ENCODE data around the gene PHOX2A.

The PHOX2A gene

GRCh38 chr11:72249961-72250360, 6.0 kb upstream of the PHOX2A start:
- no peak for DNase-seq (ENCODE audit: low spot score)

DNA sequence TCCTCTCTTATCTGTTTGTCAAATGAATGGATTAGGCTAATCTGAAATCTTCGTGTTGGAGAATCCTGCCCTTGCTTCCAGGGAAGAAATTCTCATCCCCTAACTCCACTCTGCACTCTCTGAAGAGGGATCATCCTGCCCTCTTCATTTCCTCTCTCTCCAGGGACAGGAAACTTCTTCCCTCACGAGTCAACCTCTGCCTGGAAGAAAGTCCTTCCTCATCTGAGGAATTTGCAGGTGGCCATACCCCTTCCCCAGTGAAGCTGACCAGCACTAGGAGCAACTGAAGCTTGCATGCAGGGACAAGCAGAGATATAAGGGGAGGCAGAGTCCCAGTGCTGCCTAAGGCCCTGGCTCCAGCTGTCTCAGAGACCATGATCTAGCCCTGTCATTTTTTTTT, 3.6 kb upstream of the PHOX2A start:
- DNase-seq (ENCODE audit: low spot score): no peak

- DNase-seq (ENCODE audit: low spot score): no peak
Measured at GRCh38 chr11:72245263-72245816, 1.4 kb upstream of the PHOX2A start.

- no peak for DNase-seq (ENCODE audit: low spot score)
Measured at GRCh38 chr11:72244361-72245262, 636 bp upstream of the PHOX2A start.

DNA sequence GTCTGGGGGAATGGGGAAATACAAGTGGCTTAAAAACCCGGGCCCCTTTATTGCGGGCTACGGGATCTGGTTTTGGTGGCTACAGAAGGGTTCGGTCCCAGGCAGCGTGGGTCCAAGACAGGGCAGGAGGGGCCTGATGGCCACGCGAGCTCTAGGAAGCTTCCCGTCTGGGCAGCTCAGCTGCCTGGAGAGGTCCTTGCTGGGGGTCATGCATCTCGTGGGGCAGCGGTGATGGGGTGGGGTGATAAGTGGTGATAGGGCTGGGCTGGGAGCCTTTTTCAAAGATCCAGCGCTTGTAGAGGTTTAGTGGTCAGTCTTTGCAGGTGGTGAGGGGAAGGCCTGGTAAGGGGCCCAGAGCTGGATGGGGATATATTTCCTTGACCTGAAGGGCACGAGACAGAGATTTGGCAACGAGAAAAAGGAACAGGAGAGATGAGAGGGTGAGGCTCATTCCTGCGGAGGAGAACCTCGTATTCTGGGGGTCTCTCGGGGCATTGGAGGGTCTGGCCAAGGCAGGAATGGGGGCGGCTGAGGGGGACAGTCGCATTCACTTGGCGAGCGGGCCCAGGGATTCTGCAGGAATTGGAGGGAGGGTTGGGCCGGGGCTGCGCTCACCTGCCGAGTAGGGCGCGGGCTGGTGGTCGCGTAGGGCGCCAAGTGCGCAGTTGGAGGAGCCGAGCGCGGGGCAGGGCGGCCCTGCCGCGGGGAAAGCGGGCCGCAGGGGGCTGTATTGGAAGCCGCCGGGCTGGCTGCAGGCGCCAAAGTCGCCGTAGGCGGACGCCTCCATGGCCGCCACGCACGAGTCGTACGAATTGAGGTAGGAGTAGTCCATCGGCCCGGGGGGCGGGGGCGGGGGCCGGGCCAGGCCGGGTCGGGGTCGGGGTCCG, 560 bp downstream of the PHOX2A start:
- peak; percentile 33 for DNase-seq (ENCODE audit: low spot score)

DNA sequence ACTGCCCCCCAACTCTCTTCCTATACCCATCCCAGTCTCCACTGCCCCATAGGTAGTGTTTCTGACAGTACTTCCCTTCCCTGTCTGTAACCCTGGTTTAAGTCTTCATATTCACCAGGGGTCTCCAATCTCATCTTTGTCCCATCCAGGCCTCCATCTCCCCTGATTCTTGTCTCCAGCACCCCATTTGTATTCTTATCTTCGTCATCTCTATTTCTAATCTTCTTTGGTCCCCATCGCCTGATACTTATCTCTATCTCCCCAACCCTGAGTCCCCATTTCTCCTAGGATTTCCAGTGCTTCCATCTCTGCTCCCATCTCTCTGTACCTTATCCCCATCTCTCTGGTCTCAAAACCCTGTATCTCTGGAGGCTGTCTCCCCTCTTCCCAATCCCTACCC, 1.8 kb downstream of the PHOX2A start:
- no peak for DNase-seq (ENCODE audit: low spot score)

GRCh38 chr11:72241291-72241781, 2.6 kb downstream of the PHOX2A start:
- DNase-seq (ENCODE audit: low spot score): no peak

- DNase-seq (ENCODE audit: low spot score): no peak
Measured at GRCh38 chr11:72240461-72241290, 3.3 kb downstream of the PHOX2A start.

- DNase-seq (ENCODE audit: low spot score): no peak
Measured at GRCh38 chr11:72239849-72240460, 4.0 kb downstream of the PHOX2A start.

- no peak for DNase-seq (ENCODE audit: low spot score)
Measured at GRCh38 chr11:72239313-72239848, 4.6 kb downstream of the PHOX2A start.

GRCh38 chr11:72238492-72239312, 5.3 kb downstream of the PHOX2A start:
- no peak for DNase-seq (ENCODE audit: low spot score)

GRCh38 chr11:72238040-72238450, 5.9 kb downstream of the PHOX2A start:
- DNase-seq (ENCODE audit: low spot score): peak; percentile 75

- DNase-seq (ENCODE audit: low spot score): no peak
Measured at GRCh38 chr11:72237112-72237931, 6.7 kb downstream of the PHOX2A start.

DNA sequence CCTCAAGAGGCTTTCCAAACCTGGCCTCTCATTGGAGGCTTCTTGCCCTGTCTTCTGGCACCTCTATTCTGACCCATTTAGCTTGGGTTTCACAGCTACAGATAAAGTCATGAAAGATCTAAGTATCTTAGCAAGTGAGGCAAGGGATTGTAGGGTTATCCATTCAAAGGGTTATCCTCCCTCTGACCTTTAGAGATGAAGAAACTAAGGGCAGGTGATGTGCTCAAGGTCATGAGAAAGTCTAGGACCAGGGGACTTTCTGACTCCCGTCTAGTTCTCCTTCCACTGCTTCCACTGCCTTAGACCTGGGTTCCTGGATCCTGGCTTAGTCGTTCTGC, 7.2 kb downstream of the PHOX2A start:
- no peak for DNase-seq (ENCODE audit: low spot score)

DNA sequence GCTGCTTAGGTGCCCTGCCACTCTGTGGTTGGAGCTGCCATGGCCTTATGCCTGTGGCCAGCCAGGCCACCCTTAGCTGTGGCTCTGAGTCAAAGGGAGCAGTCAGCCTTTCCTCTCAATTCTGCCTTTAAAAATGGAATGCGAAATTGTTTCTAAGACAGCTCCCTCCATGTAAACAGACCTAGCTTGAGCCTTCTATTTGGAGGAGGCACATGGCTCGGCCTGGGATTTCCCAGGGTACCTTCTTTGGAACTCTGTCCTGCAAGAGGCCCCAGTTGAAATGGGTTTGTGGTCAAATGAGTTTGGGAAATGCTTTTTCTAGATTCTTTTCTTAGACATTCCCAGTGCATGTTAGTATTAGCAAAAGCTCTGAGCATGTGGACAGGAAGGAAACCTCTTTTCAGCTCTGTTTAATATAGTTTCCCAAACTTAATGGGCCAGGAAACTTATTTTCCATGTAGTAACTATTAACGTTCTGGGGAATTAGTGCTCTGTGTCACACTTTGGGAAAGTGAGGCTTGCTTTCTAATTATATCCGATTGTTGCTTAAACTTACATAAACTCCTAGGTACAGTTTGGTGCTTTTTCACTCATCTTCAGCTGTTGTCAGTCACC, 7.8 kb downstream of the PHOX2A start:
- DNase-seq (ENCODE audit: low spot score): no peak

GRCh38 chr11:72235351-72236057, 8.5 kb downstream of the PHOX2A start:
- no peak for DNase-seq (ENCODE audit: low spot score)

- no peak for DNase-seq (ENCODE audit: low spot score)
Measured at GRCh38 chr11:72234920-72235319, 9.1 kb downstream of the PHOX2A start.

GRCh38 chr11:72234514-72234830, 9.5 kb downstream of the PHOX2A start:
- no peak for DNase-seq (ENCODE audit: low spot score)

Measured in D341Med (cell line).